GM19455 (cell line): ENCODE measurements around the gene DNAJB11.
"Not testable (repeated sequence)": the region's sequence is repeated elsewhere in the genome, so short reads cannot be mapped to it uniquely, and the experiment has no call there.

Experiments used
- ATAC-seq: cut with Tn5 transposase; IDR thresholded peaks from one replicate; pipeline ENCODE4 v1.9.1; 2021; ENCODE audit not compliant: unreplicated experiment

DNAJB11 gene

GRCh38 chr3:186617036-186617946, 46.8 kb downstream of the DNAJB11 start:
- ATAC-seq, result no peak

- ATAC-seq, result no peak
Measured at GRCh38 chr3:186618318-186618938, 47.9 kb downstream of the DNAJB11 start.

- ATAC-seq, result no peak
Measured at GRCh38 chr3:186619787-186620212, 49.3 kb downstream of the DNAJB11 start.

DNA sequence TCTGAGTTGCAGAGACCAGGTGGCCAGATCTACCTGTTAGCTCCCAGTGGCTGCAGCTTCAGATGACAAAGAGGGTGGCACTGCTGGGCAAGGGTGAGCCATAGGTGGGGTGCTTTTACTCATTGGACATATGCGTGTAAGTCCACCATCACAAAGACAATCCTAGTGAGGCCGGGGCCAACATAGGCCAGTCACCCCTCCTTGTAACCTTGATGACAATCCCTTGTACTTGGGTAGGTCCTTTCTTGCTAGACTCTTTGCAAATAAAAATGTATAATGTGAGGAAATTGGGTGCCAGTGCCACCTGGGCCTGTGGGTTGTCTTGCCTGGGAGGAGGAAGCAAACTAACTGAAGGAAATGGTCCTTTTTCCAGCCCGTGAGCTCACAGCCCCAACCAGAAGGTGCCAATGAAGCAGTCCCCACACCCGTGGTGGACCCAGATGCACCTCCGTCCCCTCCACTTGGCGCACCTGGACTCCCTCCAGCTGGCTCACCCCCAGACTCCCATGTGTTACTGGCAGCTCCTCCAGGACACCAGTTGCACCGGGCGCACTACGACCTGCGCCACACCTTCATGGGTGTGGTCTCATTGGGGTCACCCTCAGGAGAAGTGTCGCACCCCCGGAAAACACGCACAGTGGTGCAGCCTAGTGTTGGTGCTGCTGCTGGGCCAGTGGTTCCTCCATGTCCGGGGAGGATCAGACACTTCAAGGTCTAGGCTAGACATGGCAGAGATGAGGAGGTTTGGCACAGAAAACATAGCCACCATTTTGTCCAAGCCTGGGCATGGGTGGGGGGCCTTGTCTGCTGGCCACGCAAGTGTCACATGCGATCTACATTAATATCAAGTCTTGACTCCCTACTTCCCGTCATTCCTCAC, 49.9 kb downstream of the DNAJB11 start:
- ATAC-seq, result no peak

- ATAC-seq, result no peak
Measured at GRCh38 chr3:186621894-186622650, 51.6 kb downstream of the DNAJB11 start.

DNA sequence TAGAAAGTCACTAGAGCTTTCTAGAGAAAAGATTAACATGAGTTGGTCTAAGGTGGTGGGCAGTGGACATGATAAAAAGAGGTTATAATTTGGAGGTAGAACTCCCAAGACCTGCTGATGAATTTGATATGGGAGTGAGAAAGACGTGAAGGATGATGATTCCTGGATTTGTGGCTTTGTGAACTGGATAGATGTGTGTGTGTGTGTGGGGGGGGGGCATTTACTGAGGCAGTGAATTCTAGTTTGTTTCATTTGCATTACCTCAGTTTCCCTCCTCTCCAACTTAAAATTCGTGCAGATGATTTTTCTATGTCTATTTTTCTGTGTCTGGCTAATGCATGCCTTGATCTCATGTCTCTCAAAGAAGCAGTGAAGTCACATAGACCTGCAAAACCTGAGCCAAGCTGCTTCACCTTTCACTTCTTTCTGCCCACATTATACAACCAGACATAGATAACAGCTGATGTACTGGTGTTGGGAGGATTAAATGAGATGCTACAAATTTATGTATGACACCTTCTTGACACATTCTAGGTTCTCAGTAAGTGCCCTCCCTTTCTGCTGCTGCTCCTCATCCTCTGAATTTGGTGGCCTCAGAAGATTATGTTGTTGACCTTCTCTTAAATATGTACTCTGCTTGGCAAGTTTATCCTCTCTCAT, 52.3 kb downstream of the DNAJB11 start:
- ATAC-seq, result no peak

DNA sequence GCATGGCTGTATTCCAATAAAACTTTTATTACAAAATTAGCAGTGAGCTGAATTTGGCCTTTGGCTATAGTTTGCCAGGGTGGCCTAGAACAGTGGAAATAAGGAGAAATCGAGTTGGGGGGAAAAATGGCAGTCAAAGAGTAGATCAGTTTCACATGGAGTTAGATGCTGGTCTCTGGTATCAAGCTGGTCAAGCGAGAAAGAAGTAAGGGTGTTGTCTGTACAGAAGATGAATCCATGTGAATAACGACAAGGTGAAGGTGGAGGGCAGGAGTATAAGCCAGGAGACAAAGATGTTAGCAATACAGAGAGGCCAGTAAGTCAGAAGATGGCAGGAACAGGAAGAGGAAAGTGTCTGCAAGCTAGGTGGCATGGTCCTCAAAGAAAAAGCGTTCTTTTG, 54.1 kb downstream of the DNAJB11 start:
- no peak for ATAC-seq

GRCh38 chr3:186625600-186626042, 55.1 kb downstream of the DNAJB11 start:
- ATAC-seq, result no peak

DNA sequence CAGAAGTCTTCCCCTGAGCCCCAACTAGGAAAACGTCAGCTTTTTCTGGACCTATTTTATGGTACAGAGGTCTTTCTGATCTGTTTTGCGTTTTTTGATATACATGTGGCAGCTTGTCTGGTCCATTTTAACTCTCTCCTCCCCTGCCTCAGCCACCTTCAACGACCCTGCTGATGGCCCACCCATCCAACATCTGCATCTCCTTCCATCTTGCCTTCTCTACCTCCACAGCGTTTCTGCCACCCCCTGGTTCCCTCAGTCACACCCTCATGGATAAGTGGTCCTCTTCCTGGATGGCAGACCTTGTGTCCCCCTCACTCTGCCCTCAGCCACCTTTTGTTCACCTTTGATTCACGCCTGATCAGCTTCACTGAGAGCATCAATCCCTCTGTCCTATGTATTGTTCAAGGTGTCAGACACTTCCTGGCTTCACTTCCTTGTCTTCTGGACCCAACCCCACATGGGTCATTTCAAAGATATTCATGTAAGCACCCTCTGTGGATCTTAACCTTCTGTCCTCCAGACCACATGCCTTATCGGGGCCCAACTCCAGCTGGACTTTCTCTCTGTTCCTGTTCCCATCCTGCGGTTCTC, 55.8 kb downstream of the DNAJB11 start:
- ATAC-seq, result no peak

- ATAC-seq, result no peak
Measured at GRCh38 chr3:186627852-186628414, 57.4 kb downstream of the DNAJB11 start.

DNA sequence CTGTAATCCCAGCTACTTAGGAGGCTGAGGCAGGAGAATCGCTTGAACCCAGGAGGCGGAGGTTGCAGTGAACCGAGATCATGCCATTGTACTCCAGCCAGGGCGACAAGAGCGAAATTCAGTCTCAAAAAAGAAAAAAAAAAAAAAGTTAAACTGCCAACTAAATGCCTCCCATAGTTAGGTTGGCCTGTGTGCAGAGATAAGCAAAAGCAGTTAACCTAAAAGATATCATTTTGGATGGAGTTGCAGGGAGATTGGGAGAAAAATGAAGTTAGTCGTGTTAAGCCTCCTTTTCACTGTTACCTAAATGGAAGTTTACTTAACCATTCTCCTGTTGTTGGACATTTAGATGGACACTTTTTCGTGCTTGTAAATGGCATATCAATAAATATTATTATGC, 58.2 kb downstream of the DNAJB11 start:
- no peak for ATAC-seq

DNA sequence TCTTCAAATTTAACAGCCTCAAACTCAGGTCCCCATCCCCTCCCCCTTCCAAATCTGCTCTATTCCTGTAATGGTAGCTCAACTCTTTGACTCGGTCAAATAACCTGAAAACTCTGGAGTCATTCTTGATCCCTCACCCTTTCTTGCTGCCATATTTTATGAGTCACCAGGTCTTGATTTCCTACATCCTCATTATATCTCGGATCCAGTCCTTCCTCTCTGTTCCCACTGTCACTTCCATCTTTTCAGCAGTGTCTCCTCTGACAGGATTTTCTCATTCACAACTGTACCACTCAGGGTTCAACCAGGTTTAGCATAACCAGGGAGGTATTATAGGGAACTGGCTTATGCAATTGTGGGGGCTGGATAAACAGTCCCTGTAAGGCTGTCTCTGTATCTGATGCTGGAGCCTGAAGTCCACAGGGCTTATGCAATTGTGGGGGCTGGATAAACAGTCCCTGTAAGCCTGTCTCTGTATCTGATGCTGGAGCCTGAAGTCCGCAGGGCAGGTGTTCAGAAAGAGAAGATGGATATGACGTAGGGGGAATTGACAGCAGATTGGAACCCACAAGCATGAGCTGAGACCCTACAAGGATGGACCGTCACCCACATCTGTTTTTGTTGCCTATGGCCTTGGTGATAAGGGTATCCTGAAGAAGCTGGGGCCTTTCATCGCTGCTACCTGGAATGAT, 60.6 kb downstream of the DNAJB11 start:
- no peak for ATAC-seq

- no peak for ATAC-seq
Measured at GRCh38 chr3:186633481-186633880, 63.0 kb downstream of the DNAJB11 start.

DNA sequence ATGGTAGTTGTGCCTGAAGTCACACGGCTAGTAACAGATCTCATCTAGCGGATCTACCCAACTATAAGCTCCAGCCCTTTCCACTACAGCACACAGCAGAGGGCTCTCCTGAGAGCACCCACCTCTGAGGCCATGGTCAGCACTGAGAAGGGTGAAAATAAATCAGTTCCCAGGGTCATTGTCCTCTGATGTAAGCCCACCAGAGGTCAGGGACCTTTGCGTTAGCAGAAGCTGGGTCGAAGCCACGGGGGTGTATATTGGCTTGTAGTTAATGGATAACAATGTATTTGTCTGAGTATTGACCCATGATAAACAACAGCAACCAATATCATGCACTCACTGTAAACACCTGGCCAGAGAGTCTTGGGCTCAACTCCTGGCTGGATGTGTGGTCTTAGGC, 63.7 kb downstream of the DNAJB11 start:
- ATAC-seq, result not testable (repeated sequence)
